ENCODE data around the gene ARFGEF3. TPM values are rescaled to one million over a fixed set of nuclear protein-coding genes. Genes with fewer than 3 reads are reported as not detected.

Gene ARFGEF3
- total RNA-seq, 2 donors from 2014 or later, result 0.03 TPM; not detected in 1

DNA sequence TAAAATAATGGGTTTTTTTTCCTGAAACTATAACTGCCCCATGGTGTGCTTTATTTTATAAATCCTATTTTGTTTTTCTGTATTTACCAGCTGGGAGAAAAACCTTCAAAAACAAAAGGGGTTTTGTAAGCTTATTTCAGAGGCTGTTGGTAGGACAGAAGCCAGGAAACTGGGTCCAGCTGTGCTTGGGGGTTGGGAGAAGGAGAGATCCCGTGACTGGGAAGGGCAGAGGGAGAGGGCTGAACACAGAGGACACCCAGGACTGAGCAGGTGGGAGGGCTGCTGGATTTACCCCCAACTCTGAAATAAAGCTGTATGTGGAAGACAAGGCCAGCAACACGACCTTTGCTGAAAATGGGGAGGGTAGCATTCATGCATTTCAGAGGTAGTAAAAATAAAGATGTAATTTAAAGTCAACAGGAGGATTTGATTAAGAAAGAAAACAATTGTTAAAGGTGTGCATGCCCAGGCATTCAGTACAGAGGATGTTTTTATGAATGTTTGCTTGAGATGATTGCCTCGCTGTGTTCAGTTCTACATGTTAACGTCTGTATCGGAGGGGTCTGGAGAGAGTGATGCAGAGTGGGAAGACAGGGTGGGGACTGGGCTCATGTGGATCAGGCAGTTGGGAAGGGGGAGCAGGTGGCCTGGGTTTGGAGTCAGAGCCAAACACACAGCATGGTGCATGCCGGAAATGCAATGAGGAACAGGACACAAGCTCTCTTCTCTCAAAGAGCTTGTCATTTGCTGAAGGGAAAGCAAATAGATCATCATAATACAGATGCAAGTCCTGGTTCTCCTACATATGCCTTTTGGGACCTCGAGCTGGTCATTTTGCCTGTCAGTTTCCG is 21.4 kb downstream of the ARFGEF3 start:
- Mint-ChIP-seq H3K36me3 (ENCODE audit: low read depth) (peaks cover 5% of the 10 kb centered on the region), H3K27ac (no peak overlapping the region), H3K4me3 (no peak overlapping the region), H3K27me3 (peaks cover 39% of the 10 kb centered on the region), H3K4me1 (peaks cover 3% of the 10 kb centered on the region)
- no peaks in the 10 kb centered on the region for H3K9me3 ChIP-seq (ENCODE audit: control insufficient read depth, low read length, poor library complexity, severe bottlenecking)
- no peak for ATAC-seq
- no peak for DNase-seq

DNA sequence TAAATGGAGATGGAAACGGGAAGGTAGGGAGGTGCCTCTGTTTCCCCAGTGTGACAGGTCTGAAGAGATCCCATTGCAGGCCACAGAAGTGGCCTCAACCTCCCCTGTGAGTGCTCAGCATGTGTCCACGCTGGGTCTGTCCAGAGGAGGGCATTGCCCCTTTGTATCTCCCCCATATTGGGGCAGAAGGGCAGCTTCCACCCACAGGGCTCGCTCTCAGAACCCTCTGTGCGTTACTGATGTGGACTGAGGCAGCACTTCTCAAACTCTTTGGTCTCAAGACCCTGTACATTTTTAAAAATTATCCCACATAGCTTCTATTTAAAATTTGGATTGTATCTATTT is 22.0 kb downstream of the ARFGEF3 start:
- no peak overlapping the region for H3K27ac Mint-ChIP-seq

DNA sequence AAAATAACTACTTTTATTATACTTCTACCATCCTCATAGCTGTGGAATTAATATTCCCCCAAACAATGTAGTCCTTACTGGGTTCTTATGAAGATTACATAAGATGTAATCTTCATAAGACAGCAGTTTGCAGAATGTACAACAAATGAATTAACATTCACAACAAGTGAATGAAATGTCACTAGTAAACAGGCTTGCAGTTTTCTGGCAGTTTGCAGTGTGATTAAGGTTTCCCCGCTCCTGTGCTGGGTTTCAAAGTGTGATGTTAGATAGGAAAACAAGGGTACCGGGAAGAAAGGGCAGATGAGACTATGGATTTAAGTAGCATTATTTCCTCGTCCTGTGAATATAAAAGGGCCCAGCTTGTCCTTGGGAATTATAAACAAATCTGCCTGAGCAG is 22.5 kb downstream of the ARFGEF3 start:
- Mint-ChIP-seq H3K4me1 (peaks cover 3% of the 10 kb centered on the region), H3K27me3 (peaks cover 50% of the 10 kb centered on the region), H3K4me3 (no peak overlapping the region), H3K27ac (no peak overlapping the region), H3K36me3 (ENCODE audit: low read depth) (peaks cover 5% of the 10 kb centered on the region)
- ATAC-seq (no peak), DNase-seq (no peak)
- H3K9me3 ChIP-seq (ENCODE audit: control insufficient read depth, low read length, poor library complexity, severe bottlenecking), result no peaks in the 10 kb centered on the region

More for the DNA sequence above, 22.0 kb downstream of the ARFGEF3 start:
- Mint-ChIP-seq H3K4me1 (peaks cover 3% of the 10 kb centered on the region), H3K4me3 (no peak overlapping the region), H3K27me3 (peaks cover 45% of the 10 kb centered on the region), H3K36me3 (ENCODE audit: low read depth) (peaks cover 5% of the 10 kb centered on the region)
- DNase-seq (no peak), ATAC-seq (no peak)
- H3K9me3 ChIP-seq (ENCODE audit: control insufficient read depth, low read length, poor library complexity, severe bottlenecking), result no peaks in the 10 kb centered on the region

DNA sequence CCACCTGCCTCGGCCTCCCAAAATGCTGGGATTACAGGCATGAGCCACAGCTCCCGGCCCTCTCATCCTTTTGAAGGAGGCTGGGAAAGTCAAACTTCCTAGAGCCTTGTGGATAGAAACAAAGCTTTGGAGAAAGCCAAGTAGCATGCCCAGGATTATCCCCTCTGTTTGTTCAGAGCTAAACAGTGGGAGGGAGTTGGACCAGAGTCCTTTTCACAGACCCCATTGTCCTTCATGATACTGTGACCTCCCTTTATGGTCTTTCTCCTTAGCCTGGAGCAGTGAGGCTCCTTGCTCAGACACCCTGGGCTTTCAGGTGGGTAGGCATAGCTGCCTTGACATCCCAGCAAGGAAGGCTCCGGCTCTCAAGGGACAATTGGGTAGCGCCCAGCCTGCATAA is 25.4 kb downstream of the ARFGEF3 start:
- DNase-seq (no peak), ATAC-seq (no peak)
- H3K4me3 Mint-ChIP-seq, result no peak overlapping the region
- H3K36me3 Mint-ChIP-seq (ENCODE audit: low read depth), result peaks cover 5% of the 10 kb centered on the region
- H3K4me1 Mint-ChIP-seq, result peaks cover 3% of the 10 kb centered on the region
- no peaks in the 10 kb centered on the region for H3K9me3 ChIP-seq (ENCODE audit: control insufficient read depth, low read length, poor library complexity, severe bottlenecking)
- no peak overlapping the region for H3K27ac Mint-ChIP-seq
- peaks cover 73% of the 10 kb centered on the region for H3K27me3 Mint-ChIP-seq

DNA sequence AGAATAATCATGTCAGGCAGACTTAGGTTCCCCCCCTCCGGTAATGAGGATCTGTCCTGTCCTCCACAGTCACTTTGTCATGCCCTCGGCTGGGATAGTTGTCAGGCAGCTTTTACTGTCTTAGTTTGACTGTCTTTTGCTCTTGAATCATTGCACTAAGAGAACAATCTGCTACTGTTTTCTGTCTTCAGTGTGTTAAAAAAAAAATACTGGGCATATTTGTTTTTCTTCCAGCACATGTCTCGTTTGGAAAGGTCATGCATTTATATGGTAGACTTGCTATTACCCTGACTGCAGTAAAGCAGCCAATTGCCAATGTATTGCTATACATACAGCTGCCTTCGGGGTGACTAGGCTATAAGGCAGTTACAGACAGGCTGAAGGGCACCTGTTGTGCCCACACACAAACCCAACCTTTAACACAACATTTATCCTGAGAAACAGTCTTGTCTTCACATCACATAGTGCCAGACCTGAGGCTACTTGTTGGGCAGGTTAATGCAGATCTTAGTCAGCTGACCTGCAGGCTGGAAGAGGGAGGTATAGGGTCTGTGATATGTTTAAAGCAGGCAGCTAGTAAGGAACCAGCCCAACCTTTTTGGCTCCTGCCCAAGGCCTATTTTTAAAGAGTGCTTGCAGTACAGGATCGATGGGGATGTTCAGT is 26.7 kb downstream of the ARFGEF3 start:
- H3K36me3 Mint-ChIP-seq (ENCODE audit: low read depth), result no peaks in the 10 kb centered on the region
- ATAC-seq (no peak), DNase-seq (no peak)
- H3K4me1 Mint-ChIP-seq, result no peaks in the 10 kb centered on the region
- H3K27me3 Mint-ChIP-seq, result peaks cover 64% of the 10 kb centered on the region
- no peaks in the 10 kb centered on the region for H3K9me3 ChIP-seq (ENCODE audit: control insufficient read depth, low read length, poor library complexity, severe bottlenecking)
- no peak overlapping the region for H3K27ac Mint-ChIP-seq
- H3K4me3 Mint-ChIP-seq, result no peak overlapping the region

DNA sequence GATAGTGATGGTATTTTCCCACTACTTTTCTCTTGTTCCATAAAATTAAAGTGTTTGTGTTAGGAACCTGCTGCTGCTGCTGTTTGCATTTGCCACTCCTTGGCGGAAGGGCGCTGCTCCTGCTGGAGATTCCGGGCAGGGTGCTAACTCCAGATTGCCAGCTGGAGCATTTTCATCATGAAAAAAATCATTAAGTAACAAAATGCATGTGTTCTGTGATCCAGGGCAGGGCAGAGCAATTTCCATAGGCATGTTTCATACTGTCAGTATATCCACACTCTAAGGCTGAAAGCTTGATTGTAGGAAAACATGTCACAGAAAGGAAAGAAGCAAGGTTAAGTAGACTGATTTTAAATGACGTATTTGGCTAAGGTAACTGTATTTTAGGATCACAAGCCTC is 32.5 kb downstream of the ARFGEF3 start:
- ATAC-seq, result no peak
- Mint-ChIP-seq H3K36me3 (ENCODE audit: low read depth) (peaks cover 3% of the 10 kb centered on the region), H3K27me3 (peaks cover 36% of the 10 kb centered on the region)

GRCh38 chr6:138196122-138196738 is 34.5 kb downstream of the ARFGEF3 start:
- Mint-ChIP-seq H3K4me3 (no peak overlapping the region), H3K27me3 (peaks cover 36% of the 10 kb centered on the region), H3K4me1 (no peaks in the 10 kb centered on the region), H3K36me3 (ENCODE audit: low read depth) (peaks cover 3% of the 10 kb centered on the region), H3K27ac (no peak overlapping the region)
- H3K9me3 ChIP-seq (ENCODE audit: control insufficient read depth, low read length, poor library complexity, severe bottlenecking), result no peaks in the 10 kb centered on the region
- ATAC-seq (no peak), DNase-seq (no peak)

More for the DNA sequence above, 32.5 kb downstream of the ARFGEF3 start:
- Mint-ChIP-seq H3K27ac (no peak overlapping the region), H3K4me3 (no peak overlapping the region), H3K4me1 (no peaks in the 10 kb centered on the region)
- H3K9me3 ChIP-seq (ENCODE audit: control insufficient read depth, low read length, poor library complexity, severe bottlenecking), result no peaks in the 10 kb centered on the region
- no peak for DNase-seq

- ATAC-seq (no peak), DNase-seq (no peak)
- H3K9me3 ChIP-seq (ENCODE audit: control insufficient read depth, low read length, poor library complexity, severe bottlenecking), result no peaks in the 10 kb centered on the region
- no peak overlapping the region for H3K27ac Mint-ChIP-seq
- H3K4me1 Mint-ChIP-seq, result no peaks in the 10 kb centered on the region
- H3K4me3 Mint-ChIP-seq, result no peak overlapping the region
- peaks cover 35% of the 10 kb centered on the region for H3K27me3 Mint-ChIP-seq
- peaks cover 3% of the 10 kb centered on the region for H3K36me3 Mint-ChIP-seq (ENCODE audit: low read depth)
These were observed 35.8 kb downstream of the ARFGEF3 start for GRCh38 chr6:138197570-138197969.

DNA sequence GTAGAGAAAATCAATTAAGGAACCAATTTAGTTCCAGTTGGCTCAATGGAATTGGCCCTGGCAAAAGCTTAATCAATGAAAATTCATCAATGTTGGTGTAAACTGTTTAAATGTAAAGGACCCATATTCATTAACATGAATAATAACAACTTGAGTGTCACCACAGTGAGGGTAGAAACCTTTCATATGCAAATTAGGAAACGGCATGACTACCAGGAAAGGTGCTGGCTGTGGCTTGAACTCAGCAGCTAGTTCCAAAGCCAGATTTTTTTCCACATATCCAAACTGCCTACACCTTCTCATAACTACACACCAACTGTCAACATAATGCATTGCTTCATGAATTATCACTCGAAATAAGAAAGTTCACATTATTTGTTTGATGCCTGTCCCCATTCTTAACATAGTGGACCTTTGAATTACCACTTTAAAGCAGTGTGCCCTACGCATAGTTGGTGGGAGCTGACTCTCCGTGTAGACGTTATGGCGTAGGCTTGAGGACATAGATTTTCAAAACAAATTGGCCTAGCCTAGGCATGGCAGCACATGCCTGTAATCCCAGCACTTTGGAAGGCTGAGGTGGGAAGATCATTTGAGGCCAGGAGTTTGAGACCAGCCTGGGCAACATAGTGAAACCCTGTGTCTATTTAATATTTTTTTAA is 36.8 kb downstream of the ARFGEF3 start:
- Mint-ChIP-seq H3K27ac (no peak overlapping the region), H3K4me1 (peaks cover 2% of the 10 kb centered on the region), H3K36me3 (ENCODE audit: low read depth) (peaks cover 3% of the 10 kb centered on the region), H3K27me3 (peaks cover 44% of the 10 kb centered on the region), H3K4me3 (no peak overlapping the region)
- ATAC-seq (no peak), DNase-seq (no peak)
- no peaks in the 10 kb centered on the region for H3K9me3 ChIP-seq (ENCODE audit: control insufficient read depth, low read length, poor library complexity, severe bottlenecking)

DNA sequence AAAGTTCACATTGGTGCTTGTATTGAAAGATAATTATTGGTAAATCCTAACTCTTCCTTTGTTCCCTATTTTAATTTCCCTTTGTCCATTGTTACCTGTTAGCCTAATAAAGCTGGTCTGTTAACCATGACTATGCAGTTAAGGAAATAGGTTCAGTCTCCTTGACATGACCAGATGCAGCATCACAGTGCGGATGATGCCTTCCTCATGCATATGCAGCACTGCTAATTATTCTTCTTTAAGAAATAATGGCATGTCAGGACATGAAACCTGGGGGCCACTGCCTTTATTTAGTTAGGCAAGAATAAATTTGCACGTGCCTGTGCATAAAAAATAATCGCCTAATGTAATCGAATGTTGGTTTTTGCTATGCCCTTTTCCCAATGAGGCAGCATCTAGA is 40.1 kb downstream of the ARFGEF3 start:
- ATAC-seq, result no peak

DNA sequence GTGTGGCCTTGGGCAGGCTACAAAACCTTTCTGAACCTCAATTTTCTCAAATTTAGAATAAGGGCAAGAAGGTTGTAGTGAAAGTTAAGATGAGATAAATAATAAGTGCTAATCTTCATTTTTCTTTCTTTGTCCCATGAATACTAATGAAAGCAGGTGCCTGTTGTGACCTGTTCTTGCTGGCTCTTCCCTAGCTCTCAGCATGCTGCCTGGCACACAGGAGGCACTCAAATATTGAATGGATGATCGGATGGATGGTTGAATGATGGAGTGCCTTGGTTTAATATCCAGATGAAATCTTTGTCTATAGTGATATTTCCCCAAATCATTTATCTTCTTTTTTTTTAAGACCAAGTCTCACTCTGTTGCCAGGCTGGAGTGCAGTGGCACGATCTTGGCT is 41.6 kb downstream of the ARFGEF3 start:
- DNase-seq, result no peak
- no peak overlapping the region for H3K4me3 Mint-ChIP-seq
- peaks cover 65% of the 10 kb centered on the region for H3K27me3 Mint-ChIP-seq
- H3K9me3 ChIP-seq (ENCODE audit: control insufficient read depth, low read length, poor library complexity, severe bottlenecking), result no peaks in the 10 kb centered on the region
- peaks cover 2% of the 10 kb centered on the region for H3K4me1 Mint-ChIP-seq
- H3K36me3 Mint-ChIP-seq (ENCODE audit: low read depth), result no peaks in the 10 kb centered on the region
- ATAC-seq, result no peak
- H3K27ac Mint-ChIP-seq, result no peak overlapping the region

More for the DNA sequence above, 40.1 kb downstream of the ARFGEF3 start:
- Mint-ChIP-seq H3K4me3 (no peak overlapping the region), H3K4me1 (peaks cover 2% of the 10 kb centered on the region), H3K27me3 (peaks cover 51% of the 10 kb centered on the region), H3K36me3 (ENCODE audit: low read depth) (no peaks in the 10 kb centered on the region), H3K27ac (no peak overlapping the region)
- no peaks in the 10 kb centered on the region for H3K9me3 ChIP-seq (ENCODE audit: control insufficient read depth, low read length, poor library complexity, severe bottlenecking)
- no peak for DNase-seq

GRCh38 chr6:138204303-138204702 is 42.6 kb downstream of the ARFGEF3 start:
- DNase-seq (no peak), ATAC-seq (no peak)
- H3K9me3 ChIP-seq (ENCODE audit: control insufficient read depth, low read length, poor library complexity, severe bottlenecking), result no peaks in the 10 kb centered on the region
- Mint-ChIP-seq H3K27me3 (peaks cover 61% of the 10 kb centered on the region), H3K4me1 (peaks cover 2% of the 10 kb centered on the region), H3K4me3 (no peak overlapping the region), H3K27ac (no peak overlapping the region), H3K36me3 (ENCODE audit: low read depth) (no peaks in the 10 kb centered on the region)

GRCh38 chr6:138204792-138205384 is 43.1 kb downstream of the ARFGEF3 start:
- ATAC-seq (no peak), DNase-seq (no peak)
- Mint-ChIP-seq H3K36me3 (ENCODE audit: low read depth) (no peaks in the 10 kb centered on the region), H3K4me1 (peaks cover 2% of the 10 kb centered on the region), H3K4me3 (no peak overlapping the region), H3K27me3 (peaks cover 66% of the 10 kb centered on the region), H3K27ac (no peak overlapping the region)
- H3K9me3 ChIP-seq (ENCODE audit: control insufficient read depth, low read length, poor library complexity, severe bottlenecking), result no peaks in the 10 kb centered on the region
